Peyer's patch (tissue), 4 donors: ENCODE data around the gene BSPRY.

ENCODE experiments used
- CTCF ChIP-seq, 6 experiments: fragments of 450-650 bp in 4 of 6; fragments of 200-600 bp in 2 of 6; sonication (generic) in 1 of 6; IDR thresholded peaks; one replicate each; pipeline ENCODE4 v1.5.1; 2017 to 2019; ENCODE audit warnings: antibody characterized with exemption in 6 of 6, mild to moderate bottlenecking in 3 of 6, moderate library complexity in 1 of 6
- POLR2A ChIP-seq, 2 donors: fragments of 450-650 bp; IDR thresholded peaks; one replicate each; pipeline ENCODE4 v1.5.1; 2017; ENCODE audit warnings: antibody characterized with exemption in 2 of 2, mild to moderate bottlenecking in 2 of 2, moderate library complexity in 2 of 2

DNA sequence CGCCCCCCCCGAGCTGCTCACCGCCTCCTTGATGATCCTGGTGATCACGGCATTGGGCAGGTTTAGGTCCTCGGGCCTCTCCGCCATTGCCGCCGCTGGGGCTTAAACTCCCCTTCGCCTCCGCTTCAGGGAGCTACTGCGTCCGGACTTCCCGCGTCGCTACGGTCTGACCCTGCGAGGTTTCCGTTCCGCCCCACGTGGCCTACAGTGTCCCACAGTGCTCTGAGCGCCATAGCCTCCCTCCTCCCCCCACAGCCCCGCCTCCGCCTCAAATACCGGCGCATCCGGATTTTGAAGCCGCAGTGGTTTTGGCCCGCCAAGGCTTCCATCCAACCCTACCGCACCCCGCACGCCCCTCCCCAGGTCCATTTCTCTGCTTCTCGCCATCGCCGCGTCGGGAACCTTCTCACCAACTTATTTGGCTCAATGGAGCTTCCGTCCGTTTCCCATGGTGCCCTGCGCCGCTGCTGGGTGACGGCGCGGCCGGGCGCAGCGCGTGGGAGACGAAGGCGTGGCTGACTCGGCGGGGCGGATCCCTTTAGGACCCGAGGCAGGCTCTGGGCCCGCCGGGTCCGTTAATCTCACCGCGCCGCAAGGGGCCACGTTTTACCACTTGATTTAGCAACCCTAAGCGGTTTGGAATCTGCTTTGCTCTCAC lies 61.0 kb downstream of the BSPRY start, which contains the start of the genes C9orf43 and POLE3:
- TF ChIP-seq CTCF (IDR thresholded peaks at IDR 0.05) (no peak), POLR2A (IDR thresholded peaks at IDR 0.05) (peak; percentile 38 to 54)
